D721Med (cell line): ENCODE data around the gene MB21D2.

Experiments used
- DNase-seq: peaks from one replicate; pipeline ENCODE4 v3.0.0; 2011; ENCODE audit warnings: low spot score; ENCODE audit not compliant: insufficient read length
- FAIRE-seq: peaks from 2 replicates; lab custom pipeline; 2011; peaks lifted over from hg19 to GRCh38; lab: Jason Lieb, UNC
- CTCF ChIP-seq: IDR thresholded peaks from 2 replicates; pipeline ENCODE4 v1.5.1; 2012; ENCODE audit warnings: mild to moderate bottlenecking, control low read depth; ENCODE audit not compliant: insufficient read depth; ENCODE audit errors: missing control alignments

Gene MB21D2

GRCh38 chr3:192921793-192922192 is 4.1 kb upstream of the MB21D2 start:
- FAIRE-seq (no peak), DNase-seq (no peak)
- no peak for TF ChIP-seq CTCF

- no peak for TF ChIP-seq CTCF
- FAIRE-seq: no peak
- no peak for DNase-seq
These were observed 2.8 kb upstream of the MB21D2 start for GRCh38 chr3:192920411-192920810.

- TF ChIP-seq CTCF: no peak
- DNase-seq (no peak), FAIRE-seq (no peak)
These were observed 2.2 kb upstream of the MB21D2 start for GRCh38 chr3:192919901-192920300.

- FAIRE-seq: no peak
- no peak for DNase-seq
These were observed 576 bp upstream of the MB21D2 start for GRCh38 chr3:192918275-192918588.

GRCh38 chr3:192917028-192917403 is 640 bp downstream of the MB21D2 start:
- DNase-seq (no peak), FAIRE-seq (no peak)
- TF ChIP-seq CTCF: no peak

More at GRCh38 chr3:192918275-192918588, 576 bp upstream of the MB21D2 start:
- no peak for TF ChIP-seq CTCF

GRCh38 chr3:192916371-192917027 is 1.2 kb downstream of the MB21D2 start:
- DNase-seq: no peak
- TF ChIP-seq CTCF: no peak
- no peak for FAIRE-seq

GRCh38 chr3:192915722-192916121 is 1.9 kb downstream of the MB21D2 start:
- DNase-seq: no peak

More at GRCh38 chr3:192915722-192916121, 1.9 kb downstream of the MB21D2 start:
- TF ChIP-seq CTCF: no peak
- no peak for FAIRE-seq
